Naive thymus-derived CD8-positive, alpha-beta T cell (primary cell): ENCODE data around the gene ASXL1. TPM values are rescaled to one million over a fixed set of nuclear protein-coding genes. Genes with fewer than 3 reads are reported as not detected.
A peak's percentile ranks its signal among the peaks of the same experiment; 100 is the strongest.

Source experiments
- ATAC-seq, 2 donors: fragments of 150-1000 bp; cut with Tn5 transposase in 1 of 2; sonication (Bioruptor Pico), chemical (Tn5 transposase) in 1 of 2; 1 replicate in 1 of 2; 2 replicates in 1 of 2; pipeline ENCODE4 v1.10.0; 2021; ENCODE audit warnings: mild to moderate bottlenecking in 2 of 2, moderate library complexity in 2 of 2
- POLR2A ChIA-PET: fragments of 350-600 bp; sonication (Branson Sonifier 250); formaldehyde crosslinking; loops from one replicate; lab custom pipeline; 2021; ENCODE audit warnings: antibody characterized with exemption; lab: Charles Lee
- DNase-seq, 10 donors: peaks; one replicate each; pipeline versions ENCODE4 v3.0.0 to v3.0.0-alpha.2; 2020 to 2022
- H3K27ac Mint-ChIP-seq, 10 donors: one replicate each; pipeline ENCODE4 v1.8.0; 2020 to 2022; ENCODE audit warnings: mild to moderate bottlenecking in 10 of 10, mixed read lengths in 10 of 10, moderate library complexity in 4 of 10, inconsistent platforms in 1 of 10
- H3K27me3 Mint-ChIP-seq, 5 donors: one replicate each; pipeline ENCODE4 v1.8.0; 2021 to 2022; ENCODE audit warnings: mixed read lengths in 5 of 5
- H3K36me3 Mint-ChIP-seq, 3 donors: one replicate each; pipeline ENCODE4 v1.8.0; 2020 to 2022; ENCODE audit warnings: mixed read lengths in 3 of 3, mild to moderate bottlenecking in 2 of 3, inconsistent platforms in 1 of 3
- H3K4me1 Mint-ChIP-seq, 4 donors: one replicate each; pipeline ENCODE4 v1.8.0; 2021 to 2022; ENCODE audit warnings: mixed read lengths in 4 of 4
- H3K4me3 Mint-ChIP-seq, 10 donors: one replicate each; pipeline ENCODE4 v1.8.0; 2020 to 2022; ENCODE audit warnings: mild to moderate bottlenecking in 10 of 10, mixed read lengths in 10 of 10, moderate library complexity in 6 of 10, inconsistent platforms in 1 of 10
- H3K9me3 Mint-ChIP-seq, 9 donors: one replicate each; pipeline ENCODE4 v1.8.0; 2020 to 2022; ENCODE audit warnings: mixed read lengths in 9 of 9, mild to moderate bottlenecking in 3 of 9, inconsistent platforms in 1 of 9, moderate library complexity in 1 of 9
- polyA plus RNA-seq, 3 donors: library from polyadenylated mRNA; unstranded; fragments of 300-500 nt; fragmentation: Illumina TruSeq; gene quantifications; one replicate each; pipeline ENCODE4 v1.2.3, GENCODE V29; 2021
- total RNA-seq, 8 experiments: library from RNA in 2 of 8; stranded (reverse) in 2 of 8; gene quantifications; one replicate each; pipeline ENCODE4 v1.2.3 and lab custom pipeline; 2021 to 2026

Gene ASXL1
- total and polyA plus RNA-seq, 5 experiments from 2014 or later: 15.2 to 149 (median 20.1) TPM

GRCh38 chr20:32477594-32478512, 119.7 kb downstream of the ASXL1 start:
- ATAC-seq: no peak
- H3K27me3 Mint-ChIP-seq: no peaks in the 10 kb centered on the region
- peak overlapping the region in 9 of 10 donors; percentile 7 to 87 (median 52) for H3K4me3 Mint-ChIP-seq
- peaks cover 44 to 77% (median 64%) of the 10 kb centered on the region in 4 donors for H3K4me1 Mint-ChIP-seq
- H3K36me3 Mint-ChIP-seq: peaks cover 0 to 8% (median 2%) of the 10 kb centered on the region in 3 donors
- POLR2A ChIA-PET: interaction anchor here (0.7 to 2.6 kb wide), 6 partner anchors 19 to 60 kb away, joined by 3 to 17 read pairs (median 4); no protein-coding TSS in a partner anchor
- peak overlapping the region; percentile 51 to 97 (median 92) for H3K27ac Mint-ChIP-seq
- DNase-seq: peak in 1 of 10 donors; percentile 26
- no peaks in the 10 kb centered on the region for H3K9me3 Mint-ChIP-seq

DNA sequence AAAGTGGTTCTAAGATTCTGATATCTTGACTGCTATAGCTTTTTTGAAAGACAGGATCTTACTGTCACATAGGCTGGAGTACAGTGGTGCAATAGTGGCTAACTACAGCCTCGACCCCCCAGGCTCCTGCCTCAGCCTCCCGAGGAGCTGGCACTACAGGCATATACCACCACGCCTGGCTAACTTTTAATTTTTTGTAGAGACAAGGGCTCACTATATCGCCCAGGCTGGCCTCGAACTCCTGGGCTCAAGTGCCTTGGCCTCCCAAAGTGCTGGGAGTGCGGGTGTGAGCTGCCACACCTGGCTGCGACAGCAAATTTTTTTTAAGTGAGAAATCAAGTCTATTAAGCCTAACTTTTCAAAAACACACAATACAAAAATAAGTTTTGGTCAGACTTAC, 120.4 kb downstream of the ASXL1 start:
- POLR2A ChIA-PET: interaction anchor here (0.7 to 1.6 kb wide), 3 partner anchors 30 to 58 kb away, joined by 3 to 4 read pairs (median 3); no protein-coding TSS in a partner anchor
- peaks cover 44 to 72% (median 64%) of the 10 kb centered on the region in 4 donors for H3K4me1 Mint-ChIP-seq
- peak overlapping the region in 5 of 10 donors; percentile 3 to 71 (median 24) for H3K4me3 Mint-ChIP-seq
- peaks cover 0 to 6% (median 0%) of the 10 kb centered on the region in 3 donors for H3K36me3 Mint-ChIP-seq
- no peaks in the 10 kb centered on the region for H3K27me3 Mint-ChIP-seq
- H3K9me3 Mint-ChIP-seq: no peaks in the 10 kb centered on the region
- ATAC-seq (no peak), DNase-seq (peak in 1 of 10 donors; percentile 9)
- H3K27ac Mint-ChIP-seq: peak overlapping the region; percentile 51 to 97 (median 90)

DNA sequence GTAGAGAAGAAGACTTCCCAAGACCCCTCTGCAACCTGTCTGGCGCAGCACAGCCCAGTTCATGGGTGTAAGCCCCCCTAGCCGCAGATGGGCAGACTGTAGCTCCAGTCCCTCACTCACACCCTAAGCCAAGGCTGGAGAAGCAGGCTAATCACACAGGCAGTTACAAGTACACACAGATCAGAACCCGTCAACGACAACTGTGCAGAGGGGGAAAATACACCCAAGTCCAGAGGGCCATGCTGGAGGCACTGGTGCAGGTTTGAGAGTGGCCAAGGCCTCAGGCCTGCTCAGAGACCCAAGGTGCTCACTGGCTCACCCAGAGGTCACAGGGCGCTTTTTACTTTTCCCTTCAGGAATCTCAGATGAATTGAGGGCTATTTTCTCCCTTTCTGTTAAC, 120.9 kb downstream of the ASXL1 start:
- POLR2A ChIA-PET: interaction anchor here (1.1 to 1.6 kb wide), 2 partner anchors 29 to 30 kb away, joined by 3 read pairs; no protein-coding TSS in a partner anchor
- H3K4me3 Mint-ChIP-seq: peak overlapping the region in 3 of 10 donors; percentile 4 to 67 (median 18)
- H3K27me3 Mint-ChIP-seq: no peaks in the 10 kb centered on the region
- no peaks in the 10 kb centered on the region for H3K9me3 Mint-ChIP-seq
- DNase-seq: peak in 1 of 10 donors; percentile 4
- peak overlapping the region in 9 of 10 donors; percentile 33 to 92 (median 80) for H3K27ac Mint-ChIP-seq
- no peak for ATAC-seq
- H3K4me1 Mint-ChIP-seq: peaks cover 44 to 70% (median 63%) of the 10 kb centered on the region in 4 donors
- H3K36me3 Mint-ChIP-seq: peaks cover 0 to 3% (median 0%) of the 10 kb centered on the region in 3 donors

DNA sequence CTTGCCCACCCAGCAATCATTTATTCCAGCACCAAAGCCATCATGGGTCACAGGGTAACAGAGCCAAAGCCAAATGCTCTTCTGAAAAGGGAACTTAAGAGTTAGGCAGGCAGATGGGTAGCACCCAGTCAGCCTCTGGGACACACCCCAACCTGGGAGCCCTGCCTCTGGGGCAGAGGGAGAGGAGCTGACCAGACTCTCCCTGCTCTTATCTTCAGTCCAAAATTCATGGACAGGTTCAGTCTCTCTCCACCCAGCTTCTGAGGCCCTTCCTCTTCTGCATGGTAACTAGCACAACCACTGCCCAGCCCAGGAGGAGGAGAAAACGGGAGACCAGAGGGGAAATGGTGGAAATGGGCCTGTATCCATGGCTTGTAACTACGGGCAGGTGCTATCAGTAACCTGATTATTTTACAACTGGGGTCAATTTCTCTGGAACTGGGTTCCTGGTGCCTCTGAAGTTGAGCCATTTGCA, 121.6 kb downstream of the ASXL1 start:
- no peaks in the 10 kb centered on the region for H3K27me3 Mint-ChIP-seq
- peaks cover 44 to 68% (median 63%) of the 10 kb centered on the region in 4 donors for H3K4me1 Mint-ChIP-seq
- peaks cover 0 to 3% (median 0%) of the 10 kb centered on the region in 3 donors for H3K36me3 Mint-ChIP-seq
- H3K4me3 Mint-ChIP-seq: peak overlapping the region in 4 of 10 donors; percentile 4 to 28 (median 9)
- H3K27ac Mint-ChIP-seq: peak overlapping the region; percentile 70 to 92 (median 85)
- POLR2A ChIA-PET: interaction anchor here (2.2 kb wide), 1 partner anchor 56 kb away, joined by 8 read pairs; no protein-coding TSS in a partner anchor
- no peaks in the 10 kb centered on the region for H3K9me3 Mint-ChIP-seq
- DNase-seq: peak in 1 of 10 donors; percentile 16
- ATAC-seq: no peak

DNA sequence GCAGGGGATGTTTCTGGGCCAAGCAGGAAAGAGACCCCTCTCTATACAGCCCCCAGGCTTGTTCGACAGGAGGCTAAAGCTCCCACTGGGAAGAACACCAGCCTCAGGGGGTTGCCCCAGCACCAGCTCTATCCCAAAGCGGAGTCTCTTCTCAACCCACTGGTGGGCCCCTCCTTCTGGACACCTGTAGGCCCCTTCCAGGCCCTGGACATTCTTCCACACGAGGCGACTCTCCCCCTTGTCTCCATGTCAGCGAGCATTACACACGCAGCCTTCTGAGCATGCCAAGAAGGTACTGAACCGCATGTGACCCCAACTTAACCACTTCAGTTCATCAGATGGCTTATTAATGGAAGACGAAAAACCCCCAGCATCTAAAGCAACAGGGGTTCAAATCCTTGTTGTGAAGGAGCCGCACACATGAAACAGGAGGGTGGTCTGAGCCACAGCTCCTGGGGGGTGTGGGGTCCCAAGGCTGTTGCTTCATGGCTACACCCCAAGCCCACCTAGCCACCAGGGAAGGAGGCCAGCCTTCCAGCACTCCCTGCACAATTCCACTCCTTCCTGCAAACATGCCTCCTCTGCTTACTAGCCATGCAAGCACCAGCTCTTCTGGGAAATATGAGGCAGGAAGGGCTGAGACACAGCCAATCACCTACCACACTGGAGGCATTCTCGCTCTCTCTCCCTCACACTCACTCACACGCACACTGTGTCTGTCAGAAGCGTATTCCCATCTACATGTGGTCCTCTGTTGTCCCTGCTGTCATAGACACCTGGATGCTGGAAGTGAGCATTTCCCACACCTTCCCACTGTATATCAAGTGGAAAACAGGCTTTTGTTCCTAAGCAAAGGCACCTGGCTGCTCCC, 122.5 kb downstream of the ASXL1 start:
- Mint-ChIP-seq H3K4me3 (peak overlapping the region; percentile 15 to 96 (median 52)), H3K36me3 (peaks cover 0 to 3% (median 0%) of the 10 kb centered on the region in 3 donors), H3K9me3 (no peaks in the 10 kb centered on the region), H3K4me1 (peaks cover 49 to 72% (median 66%) of the 10 kb centered on the region in 4 donors), H3K27me3 (peaks cover 0 to 2% (median 0%) of the 10 kb centered on the region in 5 donors), H3K27ac (peak overlapping the region; percentile 68 to 92 (median 82))
- ATAC-seq: no peak
- POLR2A ChIA-PET: interaction anchor here (0.6 to 2.2 kb wide), 5 partner anchors 27 to 215 kb away, joined by 3 to 8 read pairs (median 3); no protein-coding TSS in a partner anchor
- peak in 1 of 10 donors; percentile 55 for DNase-seq

- POLR2A ChIA-PET: interaction anchor here (0.6 to 2.2 kb wide), 5 partner anchors 28 to 214 kb away, joined by 3 to 8 read pairs (median 3); no protein-coding TSS in a partner anchor
- peak in 1 of 10 donors; percentile 26 for DNase-seq
- peaks cover 0 to 2% (median 0%) of the 10 kb centered on the region in 5 donors for H3K27me3 Mint-ChIP-seq
- peak overlapping the region; percentile 43 to 92 (median 78) for H3K27ac Mint-ChIP-seq
- H3K36me3 Mint-ChIP-seq: peaks cover 0 to 2% (median 0%) of the 10 kb centered on the region in 3 donors
- H3K9me3 Mint-ChIP-seq: no peaks in the 10 kb centered on the region
- ATAC-seq: no peak
- H3K4me1 Mint-ChIP-seq: peaks cover 48 to 72% (median 66%) of the 10 kb centered on the region in 4 donors
- peak overlapping the region; percentile 71 to 96 (median 79) for H3K4me3 Mint-ChIP-seq
Observed at GRCh38 chr20:32481311-32482142, 123.4 kb downstream of the ASXL1 start.

DNA sequence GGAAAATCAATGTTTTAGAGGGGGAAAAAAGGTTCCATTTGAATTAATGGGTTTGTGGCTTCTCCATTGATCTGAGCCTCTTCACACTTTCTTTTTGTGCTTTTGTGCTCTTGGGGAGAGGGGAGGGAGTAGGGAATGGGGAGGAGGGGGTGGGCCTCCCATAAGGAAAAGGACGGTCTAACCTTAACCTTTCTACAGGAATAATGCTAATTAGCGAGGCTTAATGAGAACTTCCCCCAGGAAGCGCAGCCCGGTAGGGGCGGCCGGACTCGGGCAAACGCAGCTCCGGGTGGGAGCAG, 124.0 kb downstream of the ASXL1 start:
- no peak for ATAC-seq
- POLR2A ChIA-PET: interaction anchor here (2.2 to 4.5 kb wide), 2 partner anchors 28 to 54 kb away, joined by 8 to 105 read pairs; no protein-coding TSS in a partner anchor
- Mint-ChIP-seq H3K36me3 (peaks cover 0 to 6% (median 0%) of the 10 kb centered on the region in 3 donors), H3K27me3 (peaks cover 0 to 2% (median 0%) of the 10 kb centered on the region in 5 donors), H3K9me3 (no peaks in the 10 kb centered on the region), H3K27ac (peak overlapping the region in 8 of 10 donors; percentile 52 to 84 (median 74)), H3K4me1 (peaks cover 45 to 72% (median 64%) of the 10 kb centered on the region in 4 donors), H3K4me3 (peak overlapping the region; percentile 71 to 96 (median 79))
- DNase-seq: no peak

DNA sequence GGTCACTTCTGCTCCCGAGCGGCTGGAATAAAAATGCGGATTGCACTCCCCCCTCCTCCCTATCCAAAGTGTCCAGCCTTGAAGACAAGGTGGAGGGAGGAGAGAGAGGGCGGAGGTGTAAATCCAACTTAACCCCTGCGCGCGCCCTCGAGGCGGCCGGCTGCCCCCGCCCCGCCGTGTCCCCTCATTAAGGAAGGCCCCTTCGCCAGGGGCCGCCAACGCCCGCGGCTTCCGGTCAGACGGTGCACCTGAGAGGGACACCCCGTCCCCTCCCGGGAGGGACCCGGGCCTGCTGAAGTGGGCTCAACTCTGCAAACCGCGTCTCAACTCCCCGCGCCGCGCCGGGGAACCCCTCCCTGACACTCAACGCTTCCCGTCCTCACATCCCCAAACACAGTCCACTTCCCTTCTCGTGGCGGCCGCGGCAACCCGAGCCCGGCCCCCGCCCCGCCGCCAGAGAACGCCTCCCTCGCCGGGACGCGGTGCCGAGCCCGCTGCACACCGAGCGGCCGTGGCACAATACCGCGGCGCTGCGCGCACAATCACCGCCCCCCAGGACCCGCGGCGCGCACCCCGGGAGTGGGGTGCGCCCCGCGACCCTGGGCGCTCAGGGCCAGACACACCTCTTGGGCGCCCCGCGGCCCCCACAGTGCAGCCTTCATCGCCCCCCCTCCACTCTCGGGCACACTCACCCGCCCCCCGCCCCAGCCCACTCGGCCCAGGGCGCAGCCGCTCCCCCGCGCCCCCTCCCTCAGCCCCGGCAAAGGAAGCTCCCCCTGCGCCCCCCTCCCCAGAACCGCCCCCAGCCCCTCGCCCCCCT, 124.5 kb downstream of the ASXL1 start:
- POLR2A ChIA-PET: interaction anchor here (0.6 to 4.5 kb wide), 6 partner anchors 15 to 1806 kb away, joined by 3 to 105 read pairs (median 5); no protein-coding TSS in a partner anchor
- peak overlapping the region; percentile 71 to 96 (median 80) for H3K4me3 Mint-ChIP-seq
- H3K9me3 Mint-ChIP-seq: peaks cover 0 to 1% (median 0%) of the 10 kb centered on the region in 9 donors
- ATAC-seq: peak; percentile 12
- peaks cover 45 to 71% (median 64%) of the 10 kb centered on the region in 4 donors for H3K4me1 Mint-ChIP-seq
- H3K27me3 Mint-ChIP-seq: peaks cover 0 to 2% (median 0%) of the 10 kb centered on the region in 5 donors
- peak in 8 of 10 donors; percentile 15 to 64 (median 36) for DNase-seq
- peaks cover 0 to 9% (median 0%) of the 10 kb centered on the region in 3 donors for H3K36me3 Mint-ChIP-seq
- peak overlapping the region in 9 of 10 donors; percentile 37 to 88 (median 66) for H3K27ac Mint-ChIP-seq

DNA sequence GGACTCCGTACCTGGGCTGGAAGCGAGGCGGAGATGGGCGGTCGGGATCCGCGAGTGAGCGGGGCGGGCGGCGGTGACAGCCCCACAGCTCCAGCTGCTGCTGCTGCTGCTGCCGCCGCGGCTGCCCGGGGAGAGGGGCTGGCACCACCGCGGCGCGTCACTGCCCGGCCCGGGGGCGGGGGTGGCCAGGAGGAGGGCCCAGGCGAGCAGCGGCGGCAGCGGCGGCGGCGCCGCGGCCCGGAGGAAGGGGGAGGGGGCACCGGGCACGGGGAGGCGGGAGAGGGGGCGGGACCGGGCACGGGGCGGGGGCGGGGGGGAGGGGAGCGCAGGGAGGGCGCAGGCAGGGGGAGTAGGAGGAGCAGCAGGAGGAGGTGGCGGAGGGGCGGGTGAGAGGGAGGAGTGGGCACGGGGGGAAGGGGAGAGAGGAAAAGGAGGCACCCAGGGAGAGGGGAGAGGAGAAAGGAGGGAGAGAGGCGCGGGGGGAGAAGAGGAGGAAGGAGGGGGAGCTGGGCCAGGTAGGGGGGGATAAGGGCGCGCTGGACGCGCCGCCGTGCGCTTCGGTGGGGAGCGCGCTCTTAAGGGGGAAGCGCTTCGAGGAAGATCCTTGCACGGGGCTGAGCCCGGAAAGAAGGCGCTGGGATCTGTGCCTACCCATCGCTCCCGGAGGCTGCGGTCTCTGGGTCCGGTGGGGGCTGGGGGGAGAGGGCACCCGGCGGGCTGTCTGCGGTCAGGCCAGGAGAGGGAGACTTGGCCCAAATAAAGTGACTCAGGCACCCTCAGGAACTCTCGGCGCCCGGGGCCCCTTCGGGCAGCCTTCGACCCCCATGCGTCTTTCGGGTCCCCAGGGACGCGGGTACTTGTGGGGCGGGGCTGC, 125.5 kb downstream of the ASXL1 start:
- peak; percentile 34 to 39 for ATAC-seq
- POLR2A ChIA-PET: interaction anchor here (0.6 to 4.5 kb wide), 11 partner anchors 8 to 1805 kb away, joined by 3 to 105 read pairs (median 4); no protein-coding TSS in a partner anchor
- H3K9me3 Mint-ChIP-seq: peaks cover 0 to 4% (median 0%) of the 10 kb centered on the region in 9 donors

More for the DNA sequence above, 125.5 kb downstream of the ASXL1 start:
- DNase-seq: peak; percentile 43 to 82 (median 64)
- Mint-ChIP-seq H3K4me1 (peaks cover 39 to 68% (median 60%) of the 10 kb centered on the region in 4 donors), H3K27ac (peak overlapping the region in 8 of 10 donors; percentile 26 to 92 (median 77)), H3K27me3 (peaks cover 0 to 2% (median 0%) of the 10 kb centered on the region in 5 donors), H3K4me3 (peak overlapping the region; percentile 69 to 96 (median 84)), H3K36me3 (peaks cover 0 to 9% (median 3%) of the 10 kb centered on the region in 3 donors)
